SK-MEL-5 (cell line): ENCODE data around the gene GALK2. TPM values are rescaled to one million over a fixed set of nuclear protein-coding genes. Genes with fewer than 3 reads are reported as not detected.
"Not testable (repeated sequence)": the region's sequence is repeated elsewhere in the genome, so short reads cannot be mapped to it uniquely, and the experiment has no call there.

Experiments used
- DNase-seq: peaks from one replicate; pipeline ENCODE4 v3.0.0-alpha.2; 2016; ENCODE audit warnings: low read depth, low spot score
- in situ Hi-C: cut with HindIII; loops from 2 replicates; pipeline ENCODE4 v1.10.0; 2016; ENCODE audit warnings: low sequenced_read_pairs, high pct_unique_total_duplicates, low pct_unique_long_range_greater_than_20kb
- total RNA-seq: library from RNA; depleted of rRNA; stranded (reverse); fragments of >200 nt; shearing (Covaris generic); gene quantifications from 2 replicates; pipeline ENCODE4 v1.2.3, GENCODE V29; 2014

GALK2 gene
- total RNA-seq, 1 experiment from 2014 or later, result 60.9 TPM

DNA sequence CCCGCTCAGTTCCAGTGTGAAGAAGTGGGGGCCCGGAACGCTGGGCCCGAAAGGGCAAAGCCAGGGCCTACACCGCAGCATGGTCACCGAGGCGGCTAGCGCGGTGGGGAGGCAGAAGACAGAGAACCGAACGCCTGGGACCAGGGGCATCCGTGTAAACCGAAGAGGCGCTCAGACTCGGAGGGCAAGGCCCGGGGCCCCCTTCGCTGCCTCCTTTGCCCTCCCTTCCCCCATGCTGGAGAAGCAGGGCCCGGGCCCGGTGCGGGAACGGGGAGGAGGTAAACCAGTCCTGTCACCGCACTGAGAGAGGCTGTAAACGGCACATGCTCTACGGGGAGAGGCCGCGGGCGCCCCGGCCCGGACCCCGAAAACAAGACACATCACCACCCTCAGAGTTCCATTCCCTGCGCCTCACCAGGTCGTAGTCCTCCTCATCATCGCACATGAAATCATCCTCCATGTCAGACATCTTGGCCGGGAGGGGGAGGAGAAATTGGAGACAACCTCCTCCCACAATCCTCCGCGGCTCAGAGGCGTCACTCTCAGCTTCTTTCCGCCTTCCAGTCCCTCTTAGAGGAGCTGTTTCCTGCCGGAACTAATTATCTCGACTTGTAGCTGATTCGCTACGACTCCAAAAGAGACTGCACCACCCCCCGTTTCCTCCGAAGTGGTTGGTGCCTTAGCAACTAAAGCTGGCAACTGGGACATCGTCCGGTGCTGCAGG lies 14.8 kb upstream of the GALK2 start, which contains the start of gene COPS2:
Gene COPS2 (minus strand): TSS at position 490 of the 724 bp plus-strand sequence. CDS start 21 bp downstream, at position 469.
- peak; percentile 98 for DNase-seq
- in situ Hi-C loops, result no loop called here

DNA sequence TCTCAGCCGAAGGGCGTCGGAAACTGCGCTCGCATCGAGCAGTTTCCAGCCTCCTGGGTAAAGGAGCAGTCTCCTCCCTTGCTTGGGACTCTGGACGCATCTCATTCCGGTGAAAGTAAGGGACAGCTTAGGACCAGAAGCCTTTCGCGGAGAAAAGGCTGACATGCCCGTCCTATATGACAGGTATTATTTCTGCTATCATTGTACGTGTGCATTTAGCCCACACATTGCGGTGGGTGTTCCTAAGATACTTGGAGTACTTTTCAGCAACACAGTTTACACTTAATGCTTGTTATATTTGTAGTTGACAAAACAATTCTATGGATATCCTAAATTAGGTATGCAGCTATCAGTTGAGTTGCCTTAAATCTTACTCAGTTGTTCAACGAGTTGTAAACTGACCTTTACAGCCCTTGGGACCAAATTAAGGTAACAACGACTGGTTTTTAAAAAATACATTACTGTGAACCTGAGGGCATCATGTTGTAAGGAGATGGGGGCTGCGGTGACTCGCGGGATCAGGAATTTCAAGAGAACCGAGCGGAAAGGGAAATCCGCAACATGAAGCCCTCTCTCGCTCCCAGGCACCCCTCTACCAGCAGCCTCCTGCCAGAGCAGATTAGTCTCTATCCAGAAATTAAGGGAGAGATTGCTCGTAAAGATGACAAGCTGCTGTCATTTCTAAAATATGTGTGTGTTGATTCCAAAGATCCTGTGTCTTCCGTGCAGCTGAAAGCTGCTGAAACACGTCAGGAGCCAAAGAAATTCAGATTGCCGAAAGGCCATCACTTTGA lies 14.0 kb upstream of the GALK2 start:
- in situ Hi-C loops, result no loop called here
- DNase-seq, result no peak

DNA sequence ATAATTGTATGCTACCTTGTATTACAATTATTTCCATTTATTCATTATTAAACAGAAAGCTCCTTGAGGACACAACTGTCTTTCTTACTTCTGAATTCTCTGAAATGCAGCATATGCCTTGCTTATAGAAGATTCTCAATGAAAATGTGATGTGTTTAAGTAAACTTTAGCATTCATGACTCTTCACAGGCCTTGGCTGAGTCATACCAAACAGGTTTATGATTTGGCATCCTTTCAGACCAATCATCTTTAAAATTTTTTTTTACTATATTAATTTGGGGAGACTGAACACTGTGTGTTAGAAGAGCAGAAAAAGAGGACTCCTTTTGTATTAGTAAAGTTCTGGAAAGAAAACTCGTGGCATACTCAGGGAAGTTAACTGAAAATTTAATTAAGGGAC lies 6.4 kb upstream of the GALK2 start:
- in situ Hi-C loops, result no loop called here
- DNase-seq, result no peak

DNA sequence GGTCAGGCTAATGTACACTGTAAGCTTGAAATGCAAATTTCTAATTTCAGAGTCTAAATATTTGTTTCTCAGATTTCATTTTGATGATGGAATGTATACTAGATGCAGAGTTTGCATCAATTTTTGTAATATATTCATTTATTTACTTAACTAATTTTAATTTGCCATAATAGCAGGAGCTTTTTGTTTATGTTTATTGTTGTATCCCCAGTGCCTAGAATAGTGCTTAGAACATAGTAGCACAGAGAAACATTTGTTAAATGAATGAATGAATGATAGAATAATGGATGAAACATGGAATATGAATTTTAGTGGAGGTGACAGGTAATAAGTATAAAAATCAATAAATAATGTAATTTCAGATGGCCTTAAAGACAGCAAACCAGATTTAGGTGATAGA lies 5.2 kb upstream of the GALK2 start:
- in situ Hi-C loops, result no loop called here
- no peak for DNase-seq

DNA sequence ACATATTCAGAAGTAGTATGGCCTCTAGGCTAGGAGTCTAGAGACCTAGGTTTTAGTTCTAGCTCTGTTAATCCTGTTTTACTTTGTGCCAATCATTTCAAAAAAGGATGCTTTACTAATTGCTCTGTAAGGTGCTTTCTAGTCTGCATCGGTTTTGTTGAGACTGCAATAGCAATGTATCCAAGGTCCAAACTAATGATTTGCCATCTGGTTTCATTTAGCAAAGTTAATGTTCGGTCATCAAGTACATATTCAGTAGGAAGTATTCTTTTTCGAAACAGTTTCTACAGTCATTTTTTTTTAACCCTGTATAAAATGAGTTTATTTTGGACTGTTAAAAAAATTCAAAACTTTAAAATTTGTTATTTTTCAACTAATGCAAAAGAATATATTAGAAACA lies 2.0 kb upstream of the GALK2 start:
- DNase-seq, result no peak
- in situ Hi-C loops, result no loop called here

DNA sequence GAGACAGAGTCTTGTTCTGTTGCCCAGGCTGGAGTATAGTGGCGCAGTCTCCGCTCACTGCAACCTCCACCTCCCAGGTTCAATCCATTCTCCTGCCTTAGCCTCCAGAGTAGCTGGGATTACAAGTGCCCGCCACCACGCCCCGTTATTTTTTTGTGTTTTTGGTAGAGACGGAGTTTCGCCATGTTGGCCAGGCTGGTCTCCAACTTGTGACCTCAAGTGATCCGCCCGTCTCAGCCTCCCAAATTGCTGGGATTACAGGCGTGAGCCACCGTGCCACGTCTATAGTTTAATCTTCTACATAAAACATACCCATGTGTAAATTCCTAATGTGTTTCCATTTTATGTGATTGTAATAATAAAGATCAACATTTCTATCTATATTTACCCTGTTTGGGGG lies 1.7 kb downstream of the GALK2 start:
- in situ Hi-C loops, result no loop called here
- no peak for DNase-seq

DNA sequence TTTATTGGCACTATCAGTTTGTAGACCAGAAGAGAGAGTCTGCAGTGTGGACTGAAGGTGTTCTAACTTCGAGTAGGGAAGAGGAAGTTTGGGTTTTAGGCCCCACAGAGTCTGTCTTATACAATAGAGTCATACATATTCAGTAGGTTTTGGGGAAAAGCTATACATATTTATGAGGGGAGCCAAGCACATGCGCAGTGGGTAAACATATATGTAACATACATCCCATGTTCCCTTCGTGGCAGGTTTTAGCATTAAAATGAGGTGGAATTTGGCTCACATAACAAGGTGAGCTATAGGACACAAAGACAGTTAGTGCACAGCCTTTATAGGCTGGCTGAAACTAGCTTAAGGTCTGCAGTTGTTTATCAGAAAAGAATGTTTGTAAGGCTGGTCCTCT lies 4.9 kb downstream of the GALK2 start:
- in situ Hi-C loops, result no loop called here
- no peak for DNase-seq

DNA sequence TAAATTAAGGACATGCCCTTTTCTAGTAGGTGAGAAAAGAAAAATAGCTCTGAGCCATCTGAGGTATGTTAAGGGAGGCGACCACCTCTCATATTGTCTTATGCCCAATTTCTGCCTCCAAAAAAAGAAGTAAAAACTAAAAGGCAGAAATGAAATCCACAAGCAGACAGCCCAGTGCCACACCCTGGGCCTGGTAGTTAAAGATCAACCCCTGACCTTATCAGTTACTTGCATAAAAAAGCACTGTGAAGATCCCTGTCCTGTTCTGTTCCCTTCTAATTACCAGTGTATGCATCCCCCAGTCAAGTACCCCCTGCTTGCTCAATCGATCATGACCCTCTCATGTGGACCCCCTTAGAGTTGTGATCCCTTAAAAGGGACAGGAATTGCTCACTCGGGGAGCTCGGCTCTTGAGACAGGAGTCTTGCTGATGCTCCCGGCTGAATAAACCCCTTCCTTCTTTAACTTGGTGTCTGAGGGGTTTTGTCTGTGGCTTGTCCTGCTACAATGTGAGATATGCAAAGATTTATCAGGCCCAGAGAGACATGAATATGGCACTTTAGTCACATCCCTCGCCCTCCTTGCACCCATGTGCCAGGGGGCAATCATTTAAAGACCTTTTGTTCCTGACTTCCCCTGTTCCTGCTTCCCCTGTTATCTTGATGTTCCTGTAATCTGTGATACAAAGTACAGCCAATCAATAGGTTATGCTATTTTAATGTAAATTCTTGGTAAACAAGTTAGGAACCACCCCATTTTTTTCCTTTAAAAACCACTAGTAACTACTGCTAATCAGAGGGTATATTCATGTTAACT lies 5.7 kb downstream of the GALK2 start:
- in situ Hi-C loops, DNase-seq: not testable (repeated sequence)

DNA sequence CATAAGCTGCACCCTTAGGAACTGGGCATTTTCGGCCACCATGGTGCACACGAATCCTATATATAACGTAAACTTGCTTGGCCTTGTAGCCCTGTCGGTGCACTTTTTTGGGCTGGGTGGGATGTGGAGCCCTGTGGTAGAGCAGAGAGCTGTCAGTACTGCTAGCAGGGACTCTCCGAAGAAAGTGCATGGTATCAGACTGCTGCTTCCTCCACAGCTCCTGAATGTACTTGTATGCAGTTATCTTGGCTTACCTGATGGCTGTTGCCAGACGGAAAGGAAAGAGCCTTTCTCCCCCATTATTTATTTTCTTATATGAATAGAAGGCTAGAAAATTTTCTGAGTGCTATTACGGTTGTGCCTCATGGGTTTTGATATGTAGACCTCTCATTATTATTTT lies 8.4 kb downstream of the GALK2 start:
- in situ Hi-C loops, result no loop called here
- peak; percentile 47 for DNase-seq

DNA sequence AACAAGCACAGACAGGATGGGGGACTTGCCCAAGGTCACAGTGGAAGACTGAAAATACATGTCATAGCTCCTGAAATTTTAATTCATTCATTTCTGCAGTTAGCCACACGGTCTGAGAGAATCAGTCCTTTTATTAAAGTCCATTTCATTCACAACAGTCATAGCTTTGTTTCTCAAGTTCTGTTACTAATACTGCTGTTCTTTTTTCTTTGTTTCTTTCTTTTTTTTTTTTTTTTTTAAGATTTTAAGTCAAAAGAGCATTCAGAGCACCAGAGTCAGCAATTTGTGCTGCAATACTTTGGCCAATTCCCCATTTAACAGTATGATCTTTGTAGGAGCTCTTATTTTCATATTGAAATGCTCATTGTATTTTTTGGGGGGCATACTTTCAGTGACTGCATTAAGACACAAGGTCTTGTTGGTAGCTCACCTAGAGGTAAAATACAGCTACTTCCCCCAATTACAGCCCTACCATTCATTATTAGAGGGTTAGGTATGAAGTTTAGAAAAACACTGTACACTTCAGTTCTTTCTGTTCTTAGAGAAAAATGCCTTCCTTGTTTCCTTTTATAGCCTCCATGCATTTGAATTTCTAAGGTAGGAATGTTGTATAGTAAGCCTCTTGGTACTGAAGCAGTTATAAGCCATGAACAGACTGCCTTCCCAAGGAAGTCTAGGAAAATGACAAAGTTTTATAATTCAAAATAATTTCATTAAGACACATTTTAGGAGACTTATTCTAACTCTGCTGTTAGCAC lies 9.6 kb downstream of the GALK2 start:
- peak; percentile 94 for DNase-seq
- in situ Hi-C loops, result no loop called here

DNA sequence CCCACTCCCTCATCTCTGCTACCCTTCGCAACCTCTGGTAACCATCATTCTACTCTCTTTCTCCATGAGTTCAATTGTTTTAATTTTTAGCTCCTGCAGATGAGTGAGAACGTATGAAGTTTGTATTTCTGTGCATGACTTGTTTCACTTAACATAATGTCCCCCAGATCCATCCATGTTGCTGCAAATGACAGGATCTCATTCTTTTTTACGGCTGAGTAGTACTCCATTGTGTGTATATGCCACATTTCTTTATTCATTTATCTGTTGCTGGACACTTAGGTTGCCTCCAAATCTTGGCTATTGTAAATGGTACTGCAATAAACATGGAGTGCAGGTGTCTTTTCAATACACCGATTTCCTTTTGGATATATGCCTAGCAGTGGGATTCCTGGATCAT lies 12.1 kb downstream of the GALK2 start:
- DNase-seq, result no peak
- in situ Hi-C loops, result no loop called here

DNA sequence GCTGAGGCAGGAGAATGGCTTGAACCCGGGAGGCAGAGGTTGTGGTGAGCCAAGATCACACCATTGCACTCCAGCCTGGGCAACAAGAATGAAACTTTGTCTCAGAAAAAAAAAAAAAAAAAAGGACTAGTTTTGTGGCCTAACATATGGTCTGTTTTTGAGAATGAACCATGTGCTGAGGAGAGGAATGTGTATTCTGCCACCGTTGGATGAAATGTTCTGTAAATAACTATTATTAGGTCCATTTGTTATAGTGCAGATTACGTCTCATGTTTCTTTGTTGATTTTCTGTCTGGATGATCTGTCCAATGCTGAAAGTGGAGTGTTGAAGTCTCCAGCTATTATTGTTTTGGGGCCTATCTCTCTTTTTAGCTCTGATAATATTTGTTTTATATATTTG lies 13.7 kb downstream of the GALK2 start:
- DNase-seq, in situ Hi-C loops: not testable (repeated sequence)

DNA sequence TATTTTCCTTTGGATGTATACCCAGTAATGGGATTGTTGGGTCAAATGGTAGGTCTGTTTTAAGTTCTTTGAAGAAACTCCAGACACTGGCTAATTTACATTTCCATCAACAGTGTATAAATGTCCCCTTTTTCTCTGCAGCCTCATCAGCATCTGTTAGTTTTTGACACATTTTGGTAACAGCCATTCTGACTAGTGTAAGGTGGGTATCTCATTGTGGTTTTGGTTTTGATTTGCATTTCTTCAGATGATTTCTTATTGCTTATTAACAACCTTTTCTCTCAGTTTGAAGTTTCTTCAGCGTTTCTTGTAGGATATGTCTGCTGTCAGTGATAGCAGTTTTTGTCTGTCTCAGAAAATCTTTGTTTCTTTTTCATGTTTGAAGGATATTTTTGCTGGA lies 15.4 kb downstream of the GALK2 start:
- in situ Hi-C loops, result no loop called here
- no peak for DNase-seq

DNA sequence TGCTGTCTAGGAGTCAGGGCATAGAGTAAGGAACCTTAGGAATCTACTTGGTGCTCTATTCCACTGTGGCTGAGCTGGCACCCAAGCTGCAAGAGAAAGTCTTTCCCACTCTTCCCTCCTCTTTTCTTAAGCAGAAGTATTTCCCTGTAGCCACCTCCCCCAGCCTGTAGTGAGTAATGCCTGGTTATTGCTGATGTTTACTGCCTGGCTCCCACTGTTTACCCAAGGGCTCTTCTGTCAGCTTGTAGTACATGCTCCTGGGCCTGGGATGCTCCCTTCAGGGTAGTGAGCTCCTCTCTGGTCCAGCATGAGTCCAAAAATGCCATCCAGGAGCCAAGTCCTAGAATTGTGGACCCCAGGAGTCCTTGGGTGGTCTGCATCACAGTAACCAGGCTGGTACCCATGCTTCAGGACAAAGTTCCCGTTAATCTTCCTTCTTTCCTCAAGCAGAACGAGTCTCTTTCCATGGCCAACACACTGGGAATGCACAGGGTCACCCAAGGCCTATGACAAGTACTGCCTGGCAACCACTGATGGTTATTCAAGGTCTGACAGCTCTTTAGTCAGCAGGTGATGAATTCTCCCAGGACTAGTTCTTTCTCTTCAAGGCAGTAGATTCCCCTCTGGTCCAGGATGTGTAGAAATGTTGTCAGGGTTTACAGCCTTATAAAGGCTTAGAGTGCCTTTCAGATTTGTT lies 17.6 kb downstream of the GALK2 start:
- in situ Hi-C loops, result no loop called here
- DNase-seq, result no peak

DNA sequence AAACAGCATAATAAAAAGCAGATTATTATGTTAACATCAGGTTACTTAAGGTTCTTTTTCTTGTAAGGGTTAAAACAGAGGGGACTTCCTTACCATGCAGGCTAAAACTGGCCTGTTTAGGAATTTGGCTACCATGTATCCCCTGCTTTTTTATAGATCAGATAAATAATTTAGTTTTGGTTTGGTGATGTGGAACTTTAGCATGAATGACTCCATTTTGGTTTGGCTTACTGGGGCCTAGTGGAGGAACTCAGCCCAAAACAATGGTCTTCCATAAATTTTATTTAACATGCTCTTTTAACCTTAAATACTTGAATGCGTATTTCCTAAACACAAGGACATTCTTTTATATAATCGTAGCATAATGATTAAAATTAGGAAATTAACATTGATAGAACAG lies 18.9 kb downstream of the GALK2 start:
- in situ Hi-C loops, result no loop called here
- DNase-seq, result no peak

DNA sequence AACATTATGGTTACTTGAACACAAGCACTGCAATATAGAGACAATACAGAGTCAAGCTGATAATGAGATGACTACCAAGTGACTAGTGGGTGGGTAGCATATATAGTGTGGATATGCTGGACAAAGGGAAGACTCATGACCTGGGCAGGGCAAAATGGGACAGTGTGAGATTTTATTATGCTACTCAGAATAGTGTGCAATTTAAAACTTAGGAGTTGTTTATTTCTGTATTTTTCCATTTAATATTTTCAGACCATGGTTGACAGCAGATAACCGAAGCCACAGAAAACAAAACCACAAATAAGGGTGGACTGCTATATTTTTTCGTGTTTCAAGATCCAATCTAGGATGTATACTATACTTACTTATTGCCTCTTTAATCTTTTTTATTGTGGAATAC lies 19.6 kb downstream of the GALK2 start:
- in situ Hi-C loops, result no loop called here
- no peak for DNase-seq

DNA sequence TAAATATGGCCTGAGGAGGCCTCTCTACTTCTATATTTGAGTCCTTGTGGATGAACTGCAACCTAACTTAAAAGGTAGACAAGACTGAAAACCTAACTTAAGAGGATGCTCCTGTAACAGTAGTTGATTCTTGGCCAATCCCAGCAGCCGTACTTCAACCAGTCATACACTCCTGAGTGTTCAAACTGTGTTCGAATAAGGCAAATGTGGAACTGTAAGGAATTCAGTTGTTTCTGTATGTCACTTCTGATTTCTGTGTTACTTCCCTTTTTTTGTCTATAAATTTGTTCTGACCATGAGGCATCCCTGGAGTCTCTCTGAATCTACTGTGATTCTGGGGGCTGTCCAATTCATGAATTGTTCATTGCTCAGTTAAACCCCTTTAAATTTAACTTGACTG lies 20.5 kb downstream of the GALK2 start:
- in situ Hi-C loops, result no loop called here
- DNase-seq, result no peak
